Activated CD4-positive, alpha-beta T cell treated with anti-CD3 and anti-CD28 coated beads, Interleukin-2, amount 50 U/mL, for 16 hours (primary cell): ENCODE measurements around the gene FNIP2.
"Not testable (repeated sequence)": the region's sequence is repeated elsewhere in the genome, so short reads cannot be mapped to it uniquely, and the experiment has no call there.

Experiments used
- DNase-seq: peaks from one replicate; pipeline ENCODE4 v3.0.0-alpha.2; 2020

Gene FNIP2

DNA sequence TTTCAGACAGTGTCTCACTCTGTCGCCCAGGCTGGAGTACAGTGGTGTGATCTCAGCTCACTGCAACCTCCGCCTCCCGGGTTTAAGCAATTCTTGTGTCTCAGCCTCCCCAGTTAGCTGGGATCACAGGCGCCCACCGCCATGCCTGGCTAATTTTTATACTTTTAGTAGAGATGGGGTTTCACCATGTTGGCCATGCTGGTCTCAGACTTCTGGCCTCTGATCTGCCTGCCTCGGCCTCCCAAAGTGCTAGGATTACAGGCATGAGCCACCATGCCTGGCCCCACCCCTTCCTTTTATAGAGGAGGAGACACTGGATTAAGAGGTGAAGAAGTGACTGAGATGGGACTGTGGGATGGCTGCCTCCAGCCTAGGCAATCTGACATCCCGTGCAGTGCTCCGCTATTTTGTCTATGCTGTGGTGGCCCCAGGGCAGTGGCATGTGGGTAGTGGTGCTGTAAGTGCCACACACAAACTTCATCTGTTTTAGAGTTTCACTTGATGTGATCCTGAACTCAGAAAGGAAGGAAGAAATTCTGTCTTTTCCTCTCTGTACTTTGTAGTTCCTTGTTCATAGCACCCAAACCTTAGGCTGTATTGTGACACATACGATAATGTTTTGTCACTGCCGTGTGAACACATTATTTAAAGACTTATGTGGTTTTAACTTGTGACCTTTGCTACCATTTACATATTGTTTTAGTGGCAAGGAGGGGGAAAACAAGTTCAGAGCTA lies 48.9 kb downstream of the FNIP2 start:
- no peak for DNase-seq

GRCh38 chr4:158818560-158819140 lies 49.8 kb downstream of the FNIP2 start:
- DNase-seq, result no peak

GRCh38 chr4:158819942-158820786 lies 51.3 kb downstream of the FNIP2 start:
- DNase-seq, result no peak

DNA sequence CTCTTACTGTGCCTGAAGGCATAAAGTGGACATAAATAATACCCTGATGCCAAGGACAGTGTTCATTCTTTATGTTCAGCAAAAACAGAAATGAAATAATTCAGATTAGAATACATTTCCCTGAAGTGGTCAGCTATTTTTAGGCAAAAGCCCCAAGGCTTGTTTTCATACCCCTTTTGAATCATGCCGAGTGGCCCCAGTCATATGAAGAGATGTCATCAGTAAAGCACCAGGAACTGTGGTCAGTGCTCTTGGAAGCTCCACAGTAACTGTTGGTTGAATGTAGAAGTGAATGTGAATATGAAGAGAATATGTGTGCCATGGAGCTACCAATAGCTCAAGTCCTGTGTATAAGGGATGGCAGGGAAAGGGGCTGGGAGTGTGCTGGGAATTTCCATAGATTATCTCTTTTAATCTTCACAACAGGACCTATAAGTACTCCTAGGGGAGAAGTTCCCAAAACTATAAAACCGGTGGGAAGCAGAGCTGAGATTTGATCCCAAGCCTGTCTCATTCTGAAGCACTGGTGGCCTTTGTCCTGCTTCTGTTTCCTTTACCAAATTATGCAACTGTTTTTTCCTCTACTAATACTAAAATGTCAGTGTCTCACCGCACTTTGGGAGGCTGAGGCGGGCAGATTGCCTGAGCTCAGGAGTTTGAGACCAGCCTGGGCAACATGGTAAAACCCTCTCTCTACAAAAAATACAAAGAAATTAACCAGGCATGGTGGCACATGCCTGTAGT lies 52.6 kb downstream of the FNIP2 start:
- DNase-seq, result peak; percentile 76

DNA sequence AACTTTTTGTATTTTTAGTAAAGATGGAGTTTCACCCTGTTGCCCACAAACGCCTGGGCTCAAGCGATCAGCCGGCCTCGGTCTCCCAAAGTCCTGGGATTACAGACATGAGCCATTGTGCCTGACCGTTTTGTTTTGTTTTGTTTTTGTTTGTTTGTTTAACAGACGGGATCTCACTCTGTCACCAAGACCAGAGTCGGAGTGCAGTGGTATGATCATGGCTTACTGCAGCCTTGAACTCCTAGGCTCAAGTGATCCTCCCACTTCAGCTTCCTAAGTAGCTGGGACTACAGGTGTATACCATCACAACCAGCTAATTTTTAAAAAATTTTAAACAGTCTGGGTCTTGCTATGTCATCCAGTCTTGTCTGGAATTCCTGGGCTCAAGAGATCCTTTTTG lies 53.5 kb downstream of the FNIP2 start:
- no peak for DNase-seq

GRCh38 chr4:158823461-158823873 lies 54.6 kb downstream of the FNIP2 start:
- peak; percentile 74 for DNase-seq

- no peak for DNase-seq
These were observed 55.8 kb downstream of the FNIP2 start for GRCh38 chr4:158824425-158825274.

DNA sequence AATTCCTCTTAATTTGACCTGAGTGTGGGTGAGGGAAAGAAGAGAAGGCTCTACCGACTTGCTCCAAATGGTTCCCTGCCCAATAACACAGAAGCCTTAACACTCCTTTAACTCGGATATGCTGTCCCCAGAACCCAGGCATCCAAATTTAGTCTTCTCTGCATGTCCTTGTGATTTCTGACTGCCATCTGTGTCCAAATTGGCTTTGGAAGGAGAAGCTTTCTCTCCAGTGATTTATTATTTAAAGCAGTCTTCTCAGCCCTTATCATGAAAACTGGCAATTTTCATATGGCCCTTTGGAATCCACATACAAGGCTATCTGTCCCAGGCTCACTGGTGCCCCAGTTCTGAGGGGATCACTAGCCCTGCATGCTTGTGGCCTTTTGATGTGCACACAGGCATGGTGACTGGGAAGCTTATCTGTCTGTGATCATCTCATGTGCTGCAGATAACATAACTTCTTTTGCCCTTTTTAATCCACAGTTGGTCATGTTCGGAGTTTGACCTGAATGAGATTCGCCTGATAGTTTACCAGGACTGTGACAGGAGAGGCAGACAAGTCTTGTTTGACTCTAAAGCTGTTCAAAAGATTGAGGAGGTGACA lies 56.7 kb downstream of the FNIP2 start:
- no peak for DNase-seq

DNA sequence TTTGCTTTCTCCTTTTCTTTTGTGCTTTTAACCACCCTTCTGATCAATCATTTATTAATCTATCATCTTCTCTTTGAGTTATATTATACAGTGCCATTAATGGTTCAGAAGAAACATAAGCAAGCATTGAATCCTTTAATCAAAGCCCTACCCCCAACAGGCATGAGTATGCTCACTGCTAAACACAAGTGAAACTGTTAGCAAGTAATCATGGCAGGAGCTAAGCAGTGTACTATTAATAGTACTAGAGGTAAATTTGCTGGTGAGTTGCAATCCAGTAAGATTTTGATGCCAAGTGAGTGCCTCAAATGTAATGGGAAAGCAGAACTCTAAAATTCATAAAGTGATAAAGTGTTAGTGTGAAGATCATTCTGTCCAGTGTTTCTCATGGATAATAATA lies 57.2 kb downstream of the FNIP2 start:
- DNase-seq, result no peak

DNA sequence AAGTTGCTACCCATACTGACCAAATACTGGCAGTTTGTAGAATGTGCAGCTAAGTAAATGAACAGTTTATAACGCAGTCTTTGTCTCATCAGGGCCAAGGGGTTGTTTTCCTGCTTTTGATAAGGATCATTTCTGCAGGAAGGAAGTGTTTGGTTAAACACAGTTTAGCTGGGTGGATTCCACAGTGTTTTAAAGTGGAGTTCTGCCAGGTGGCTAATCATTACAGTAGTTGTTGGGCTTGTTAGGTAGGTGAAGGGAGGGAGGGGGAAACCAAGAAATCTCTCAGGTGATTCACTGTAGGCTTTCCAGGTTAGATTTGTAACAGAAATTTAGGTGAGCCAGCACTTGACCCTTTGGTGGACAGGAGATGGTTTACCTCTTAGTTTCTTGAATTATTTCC lies 58.1 kb downstream of the FNIP2 start:
- DNase-seq, result no peak

- DNase-seq, result no peak
These were observed 58.7 kb downstream of the FNIP2 start for GRCh38 chr4:158827543-158827981.

DNA sequence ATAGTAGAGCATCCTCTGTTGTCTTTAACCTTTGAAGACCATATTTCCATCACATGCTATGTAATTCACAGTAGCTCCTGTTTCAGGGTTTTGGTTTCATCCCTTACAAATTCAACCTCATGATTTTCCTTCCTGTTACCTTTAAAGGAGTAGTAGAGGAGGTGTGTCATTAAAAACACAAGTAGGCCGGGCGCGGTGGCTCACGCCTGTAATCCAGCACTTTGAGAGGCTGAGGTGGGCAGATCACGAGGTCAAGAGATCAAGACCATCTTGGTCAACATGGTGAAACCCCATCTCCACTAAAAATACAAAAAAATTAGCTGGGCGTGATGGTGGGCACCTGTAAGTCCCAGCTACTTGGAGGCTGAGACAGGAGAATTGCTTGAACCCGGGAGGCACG lies 59.3 kb downstream of the FNIP2 start:
- DNase-seq, result not testable (repeated sequence)

DNA sequence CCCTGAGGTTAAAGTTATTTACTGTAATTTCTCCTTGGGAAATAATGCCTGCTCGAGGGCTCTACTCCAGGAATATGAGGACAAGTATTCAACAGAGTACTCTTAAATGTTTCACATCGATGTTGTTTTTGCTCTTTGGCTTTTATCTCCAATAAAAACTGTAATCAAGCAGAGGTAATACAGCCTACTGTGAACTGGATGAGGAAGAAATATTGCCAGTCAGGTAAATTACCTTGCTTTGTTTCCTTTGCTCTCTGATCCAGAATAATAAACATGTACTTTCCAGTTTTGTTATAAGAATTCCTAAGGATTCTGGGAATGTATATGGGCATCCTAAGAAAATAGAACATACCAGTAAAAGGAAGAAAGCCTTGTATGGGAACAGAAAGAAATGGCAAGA lies 60.4 kb downstream of the FNIP2 start:
- DNase-seq, result no peak

DNA sequence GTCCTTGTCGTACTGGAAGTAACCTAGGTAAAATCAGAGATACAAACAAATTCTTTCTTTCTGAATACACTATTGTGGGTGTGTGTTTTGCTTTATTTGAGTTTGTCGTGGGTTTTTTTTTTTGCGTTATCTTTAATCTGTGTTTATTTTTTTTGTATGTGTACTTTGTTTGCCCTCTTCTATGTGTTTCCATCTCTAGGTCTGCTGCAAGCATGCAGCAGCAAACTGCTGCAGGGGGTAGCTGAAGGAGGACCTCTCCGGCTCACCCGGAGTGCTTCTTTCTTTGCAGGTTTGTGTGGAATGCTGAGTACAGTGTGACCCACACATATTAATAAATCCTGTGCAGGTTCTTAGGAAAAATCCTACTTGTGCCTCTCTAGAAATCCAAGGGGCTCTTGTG lies 64.8 kb downstream of the FNIP2 start:
- no peak for DNase-seq

GRCh38 chr4:158835226-158836001 lies 66.6 kb downstream of the FNIP2 start:
- DNase-seq, result no peak

- no peak for DNase-seq
These were observed 67.2 kb downstream of the FNIP2 start for GRCh38 chr4:158836002-158836369.

GRCh38 chr4:158836828-158837449 lies 68.1 kb downstream of the FNIP2 start:
- no peak for DNase-seq

GRCh38 chr4:158837527-158838141 lies 68.8 kb downstream of the FNIP2 start:
- no peak for DNase-seq

DNA sequence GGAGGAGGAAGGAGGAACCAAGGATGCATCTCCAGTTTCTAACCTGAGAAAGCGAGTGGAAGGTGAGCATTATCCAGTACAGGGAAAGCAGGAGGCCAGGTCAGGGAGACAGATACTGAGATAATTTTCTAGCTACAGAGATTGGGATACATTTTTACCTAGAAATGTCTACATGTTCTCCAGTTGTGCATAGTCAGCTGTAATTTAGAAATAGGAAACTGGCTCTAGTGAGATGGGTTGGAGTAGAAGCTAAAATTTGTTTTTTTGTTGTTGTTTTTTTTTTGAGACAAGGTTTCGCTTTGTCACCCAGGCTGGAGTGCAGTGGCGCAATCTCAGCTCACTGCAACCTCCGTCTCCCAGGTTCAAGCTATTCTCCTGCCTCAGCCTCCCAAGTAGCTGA lies 71.3 kb downstream of the FNIP2 start:
- no peak for DNase-seq

DNA sequence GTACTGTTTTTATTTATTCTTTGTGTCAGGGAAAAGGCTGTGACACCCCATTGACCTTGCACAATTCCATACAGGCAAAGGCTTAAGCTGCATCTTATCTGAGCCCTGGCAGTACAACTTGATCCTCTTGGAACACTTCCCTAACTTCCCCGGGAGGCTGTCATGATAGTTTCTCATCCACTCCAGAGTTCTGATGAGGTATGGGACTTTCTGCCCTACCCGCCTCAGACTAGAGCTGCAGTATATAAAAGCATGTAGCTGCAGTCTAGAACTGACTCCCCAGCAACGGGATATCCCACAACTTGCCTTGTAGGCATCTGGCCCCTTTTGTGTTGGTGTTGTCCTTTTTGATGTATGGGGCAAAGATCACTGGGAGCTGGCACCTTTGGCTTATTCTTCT lies 72.7 kb downstream of the FNIP2 start:
- no peak for DNase-seq
